HEK293 (cell line): ENCODE results near the gene ARFGAP1.

ENCODE experiments used
- CTCF ChIA-PET: fragments of 350-600 bp; formaldehyde crosslinking; extraction: SDS; loops from one replicate; lab custom pipeline; 2021; ENCODE audit warnings: antibody characterized with exemption; lab: Yijun Ruan, JAX
- POLR2A ChIA-PET: fragments of 300-600 bp; formaldehyde crosslinking; extraction: SDS; loops from one replicate; lab custom pipeline; 2020; ENCODE audit warnings: antibody characterized with exemption, inconsistent platforms; lab: Yijun Ruan, JAX
- H3K27ac ChIP-seq: fragments of 200-500 bp; sonication (Bioruptor generic); 2 replicates; pipeline ENCODE4 v1.5.1; 2014; ENCODE audit warnings: low read depth, low read length, control low read depth, inconsistent platforms; ENCODE audit errors: extremely low read depth
- H3K36me3 ChIP-seq, 2 experiments: fragments of 200-500 bp in 1 of 2; sonication (Bioruptor generic) in 1 of 2; 1 replicate in 1 of 2; 2 replicates in 1 of 2; pipeline ENCODE4 v1.5.1; 2014 to 2017; ENCODE audit warnings: inconsistent platforms in 2 of 2, low read length in 2 of 2; ENCODE audit not compliant: control insufficient read depth in 2 of 2, insufficient read depth in 1 of 2
- H3K4me1 ChIP-seq: fragments of 200-500 bp; sonication (Bioruptor generic); 2 replicates; pipeline ENCODE4 v1.5.1; 2014; ENCODE audit warnings: mild to moderate bottlenecking, low read length, inconsistent platforms; ENCODE audit not compliant: control insufficient read depth, insufficient read depth
- H3K4me3 ChIP-seq: 2 replicates; pipeline ENCODE4 v1.5.1; 2011; ENCODE audit warnings: low read depth, mild to moderate bottlenecking, control low read depth, low read length, moderate library complexity
- H3K9me3 ChIP-seq: fragments of 200-500 bp; sonication (Bioruptor generic); 2 replicates; pipeline ENCODE4 v1.5.1; 2014; ENCODE audit warnings: low read depth, low read length, inconsistent platforms; ENCODE audit not compliant: control insufficient read depth, insufficient read depth
- EGR2 ChIP-seq: fragments of 450-650 bp; formaldehyde crosslinking; IDR thresholded peaks from 2 replicates; pipeline ENCODE4 v1.5.1; 2016; ENCODE audit warnings: low read depth, missing biosample characterization, missing genetic modification characterization
- GLIS2 ChIP-seq: fragments of 450-650 bp; formaldehyde crosslinking; IDR thresholded peaks from 2 replicates; pipeline ENCODE4 v1.5.1; 2016; ENCODE audit warnings: missing biosample characterization, missing genetic modification characterization
- HIC1 ChIP-seq: fragments of 450-650 bp; formaldehyde crosslinking; IDR thresholded peaks from 2 replicates; pipeline ENCODE4 v1.5.1; 2016; ENCODE audit warnings: missing biosample characterization, missing genetic modification characterization
- KLF1 ChIP-seq: fragments of 450-650 bp; formaldehyde crosslinking; IDR thresholded peaks from 2 replicates; pipeline ENCODE4 v1.5.1; 2016; ENCODE audit warnings: missing biosample characterization, missing genetic modification characterization
- KLF10 ChIP-seq: fragments of 450-650 bp; IDR thresholded peaks from 2 replicates; pipeline ENCODE4 v1.5.1; 2018; ENCODE audit warnings: missing biosample characterization, mild to moderate bottlenecking, missing genetic modification characterization
- OSR2 ChIP-seq: fragments of 450-650 bp; formaldehyde crosslinking; IDR thresholded peaks from 2 replicates; pipeline ENCODE4 v1.5.1; 2016; ENCODE audit warnings: missing biosample characterization, missing genetic modification characterization
- PRDM6 ChIP-seq: fragments of 450-650 bp; formaldehyde crosslinking; IDR thresholded peaks from 2 replicates; pipeline ENCODE4 v1.5.1; 2017; ENCODE audit warnings: missing biosample characterization, missing genetic modification characterization
- ZBTB20 ChIP-seq: fragments of 450-650 bp; formaldehyde crosslinking; IDR thresholded peaks from 2 replicates; pipeline ENCODE4 v1.5.1; 2016; ENCODE audit warnings: missing biosample characterization, missing genetic modification characterization
- ZBTB48 ChIP-seq: fragments of 450-650 bp; formaldehyde crosslinking; IDR thresholded peaks from 2 replicates; pipeline ENCODE4 v1.5.1; 2016; ENCODE audit warnings: missing biosample characterization, missing genetic modification characterization
- ZFHX2 ChIP-seq: fragments of 450-650 bp; formaldehyde crosslinking; conservative IDR thresholded peaks from 2 replicates; pipeline ENCODE4 v1.5.1; 2016; ENCODE audit warnings: missing biosample characterization, missing genetic modification characterization
- ZFP3 ChIP-seq: fragments of 450-650 bp; formaldehyde crosslinking; IDR thresholded peaks from 2 replicates; pipeline ENCODE4 v1.5.1; 2016; ENCODE audit warnings: low read depth, missing biosample characterization, missing genetic modification characterization
- ZNF10 ChIP-seq: fragments of 450-650 bp; formaldehyde crosslinking; IDR thresholded peaks from 2 replicates; pipeline ENCODE4 v1.5.1; 2017; ENCODE audit warnings: missing biosample characterization, missing genetic modification characterization
- ZNF266 ChIP-seq: fragments of 450-650 bp; formaldehyde crosslinking; IDR thresholded peaks from 2 replicates; pipeline ENCODE4 v1.5.1; 2016; ENCODE audit warnings: missing biosample characterization, missing genetic modification characterization, low read depth
- ZNF391 ChIP-seq: fragments of 450-650 bp; formaldehyde crosslinking; IDR thresholded peaks from 2 replicates; pipeline ENCODE4 v1.5.1; 2016; ENCODE audit warnings: low read depth, missing biosample characterization, missing genetic modification characterization, borderline replicate concordance
- ZNF449 ChIP-seq: fragments of 450-650 bp; formaldehyde crosslinking; IDR thresholded peaks from 2 replicates; pipeline ENCODE4 v1.5.1; 2017; ENCODE audit warnings: missing biosample characterization, mild to moderate bottlenecking, missing genetic modification characterization, moderate library complexity
- ZNF473 ChIP-seq: fragments of 450-650 bp; formaldehyde crosslinking; IDR thresholded peaks from 2 replicates; pipeline ENCODE4 v1.5.1; 2017; ENCODE audit warnings: missing biosample characterization, missing genetic modification characterization
- ZNF555 ChIP-seq: fragments of 450-650 bp; formaldehyde crosslinking; conservative IDR thresholded peaks from 2 replicates; pipeline ENCODE4 v1.5.1; 2017; ENCODE audit warnings: missing biosample characterization, mild to moderate bottlenecking, missing genetic modification characterization, inconsistent platforms
- ZNF843 ChIP-seq: fragments of 450-650 bp; formaldehyde crosslinking; IDR thresholded peaks from 2 replicates; pipeline ENCODE4 v1.5.1; 2016; ENCODE audit warnings: missing biosample characterization, missing genetic modification characterization
- TF ChIP-seq, protein P1 (sequence below): fragments of 450-650 bp; formaldehyde crosslinking; optimal IDR thresholded peaks from 2 replicates; pipeline ENCODE3; 2016; ENCODE audit warnings: missing biosample characterization, mild to moderate bottlenecking, missing genetic modification characterization
- TF ChIP-seq, protein P2 (sequence below): fragments of 450-650 bp; formaldehyde crosslinking; IDR thresholded peaks from 2 replicates; pipeline ENCODE4 v1.5.1; 2017; ENCODE audit warnings: missing biosample characterization, missing genetic modification characterization
- TF ChIP-seq, protein P3 (sequence below): fragments of 450-650 bp; formaldehyde crosslinking; IDR thresholded peaks from 2 replicates; pipeline ENCODE4 v1.5.1; 2016; ENCODE audit warnings: missing biosample characterization, missing genetic modification characterization

ARFGAP1 gene

GRCh38 chr20:63311186-63311832, 38.7 kb downstream of the ARFGAP1 start:
- Histone ChIP-seq H3K4me1 (no peaks in the 10 kb centered on the region), H3K9me3 (no peaks in the 10 kb centered on the region), H3K4me3 (no peak overlapping the region), H3K27ac (no peak overlapping the region), H3K36me3 (no peaks in the 10 kb centered on the region)
- ChIA-PET POLR2A (no interaction called here), CTCF (interaction anchor here (0.5 to 4.9 kb wide), 7 partner anchors 9 to 302 kb away, joined by 3 to 89 read pairs (median 3); no protein-coding TSS in a partner anchor)
- TF ChIP-seq ZFHX2 (tag by site-specific recombination) (peak; percentile 66), EGR2 (peak; percentile 49; the same call in 1 of the 2 replicates), ZNF449 (no peak)

- H3K9me3 ChIP-seq, result no peaks in the 10 kb centered on the region
- no peak overlapping the region for H3K27ac ChIP-seq
- ChIA-PET POLR2A (no interaction called here), CTCF (interaction anchor here (0.6 to 4.9 kb wide), 2 partner anchors 69 to 166 kb away, joined by 3 to 89 read pairs; no protein-coding TSS in a partner anchor)
- H3K36me3 ChIP-seq, result no peaks in the 10 kb centered on the region
- no peak for TF ChIP-seq OSR2 (tag by site-specific recombination)
- no peak for TF ChIP-seq ZFP3 (tag by site-specific recombination)
- TF ChIP-seq ZNF473 (tag by site-specific recombination), result no peak
- no peak for TF ChIP-seq PRDM6
- TF ChIP-seq KLF1 (tag by site-specific recombination), result no peak
- TF ChIP-seq, protein P1, sequence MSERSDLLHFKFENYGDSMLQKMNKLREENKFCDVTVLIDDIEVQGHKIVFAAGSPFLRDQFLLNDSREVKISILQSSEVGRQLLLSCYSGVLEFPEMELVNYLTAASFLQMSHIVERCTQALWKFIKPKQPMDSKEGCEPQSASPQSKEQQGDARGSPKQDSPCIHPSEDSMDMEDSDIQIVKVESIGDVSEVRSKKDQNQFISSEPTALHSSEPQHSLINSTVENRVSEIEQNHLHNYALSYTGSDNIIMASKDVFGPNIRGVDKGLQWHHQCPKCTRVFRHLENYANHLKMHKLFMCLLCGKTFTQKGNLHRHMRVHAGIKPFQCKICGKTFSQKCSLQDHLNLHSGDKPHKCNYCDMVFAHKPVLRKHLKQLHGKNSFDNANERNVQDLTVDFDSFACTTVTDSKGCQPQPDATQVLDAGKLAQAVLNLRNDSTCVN, result no peak
- no peak for TF ChIP-seq HIC1
- TF ChIP-seq ZNF10 (tag by site-specific recombination), result no peak
- TF ChIP-seq ZNF843, result no peak
- H3K4me1 ChIP-seq, result no peaks in the 10 kb centered on the region
- H3K4me3 ChIP-seq, result no peak overlapping the region
These were observed 39.2 kb downstream of the ARFGAP1 start for GRCh38 chr20:63311833-63312243.

DNA sequence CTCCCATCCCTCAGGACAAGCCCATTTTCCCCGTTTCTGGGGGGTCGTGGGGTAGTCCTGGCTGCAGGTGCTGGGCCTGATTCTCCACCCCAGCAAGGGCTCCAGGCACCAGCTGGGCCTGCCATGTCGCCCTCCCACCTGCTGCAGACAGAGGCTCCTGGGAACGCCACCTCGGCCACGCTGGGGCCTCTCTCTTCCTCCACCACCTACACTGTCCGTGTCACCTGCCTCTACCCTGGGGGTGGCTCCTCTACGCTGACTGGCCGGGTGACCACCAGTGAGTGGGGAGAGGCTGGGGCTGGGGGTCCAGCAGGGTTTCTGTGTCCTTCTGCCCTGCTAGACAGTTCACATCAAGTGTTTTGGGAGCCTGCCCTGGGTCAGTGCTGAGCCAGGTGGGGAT, 39.7 kb downstream of the ARFGAP1 start:
- ChIA-PET POLR2A (no interaction called here), CTCF (no interaction called here)
- Histone ChIP-seq H3K36me3 (no peaks in the 10 kb centered on the region), H3K27ac (no peak overlapping the region), H3K9me3 (no peaks in the 10 kb centered on the region), H3K4me1 (no peaks in the 10 kb centered on the region), H3K4me3 (no peak overlapping the region)
- TF ChIP-seq ZBTB48 (tag by site-specific recombination), result no peak
- TF ChIP-seq, protein P2, sequence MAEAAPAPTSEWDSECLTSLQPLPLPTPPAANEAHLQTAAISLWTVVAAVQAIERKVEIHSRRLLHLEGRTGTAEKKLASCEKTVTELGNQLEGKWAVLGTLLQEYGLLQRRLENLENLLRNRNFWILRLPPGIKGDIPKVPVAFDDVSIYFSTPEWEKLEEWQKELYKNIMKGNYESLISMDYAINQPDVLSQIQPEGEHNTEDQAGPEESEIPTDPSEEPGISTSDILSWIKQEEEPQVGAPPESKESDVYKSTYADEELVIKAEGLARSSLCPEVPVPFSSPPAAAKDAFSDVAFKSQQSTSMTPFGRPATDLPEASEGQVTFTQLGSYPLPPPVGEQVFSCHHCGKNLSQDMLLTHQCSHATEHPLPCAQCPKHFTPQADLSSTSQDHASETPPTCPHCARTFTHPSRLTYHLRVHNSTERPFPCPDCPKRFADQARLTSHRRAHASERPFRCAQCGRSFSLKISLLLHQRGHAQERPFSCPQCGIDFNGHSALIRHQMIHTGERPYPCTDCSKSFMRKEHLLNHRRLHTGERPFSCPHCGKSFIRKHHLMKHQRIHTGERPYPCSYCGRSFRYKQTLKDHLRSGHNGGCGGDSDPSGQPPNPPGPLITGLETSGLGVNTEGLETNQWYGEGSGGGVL (tag by site-specific recombination), result no peak
- peak; percentile 6; the same call in 1 of the 2 replicates for TF ChIP-seq GLIS2
- TF ChIP-seq OSR2 (tag by site-specific recombination), result no peak
- TF ChIP-seq, protein P3, sequence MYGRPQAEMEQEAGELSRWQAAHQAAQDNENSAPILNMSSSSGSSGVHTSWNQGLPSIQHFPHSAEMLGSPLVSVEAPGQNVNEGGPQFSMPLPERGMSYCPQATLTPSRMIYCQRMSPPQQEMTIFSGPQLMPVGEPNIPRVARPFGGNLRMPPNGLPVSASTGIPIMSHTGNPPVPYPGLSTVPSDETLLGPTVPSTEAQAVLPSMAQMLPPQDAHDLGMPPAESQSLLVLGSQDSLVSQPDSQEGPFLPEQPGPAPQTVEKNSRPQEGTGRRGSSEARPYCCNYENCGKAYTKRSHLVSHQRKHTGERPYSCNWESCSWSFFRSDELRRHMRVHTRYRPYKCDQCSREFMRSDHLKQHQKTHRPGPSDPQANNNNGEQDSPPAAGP (tag by site-specific recombination), result no peak
- TF ChIP-seq KLF10, result no peak
- no peak for TF ChIP-seq ZNF266 (tag by site-specific recombination)
- no peak for TF ChIP-seq ZBTB20 (tag by site-specific recombination)
- TF ChIP-seq ZNF555 (tag by site-specific recombination), result no peak
- no peak for TF ChIP-seq ZNF391
- peak; percentile 45; the same call in 1 of the 2 replicates for TF ChIP-seq ZFHX2 (tag by site-specific recombination)
